Fibroblast of lung (primary cell): ENCODE data around the gene DEPP1. TPM values are rescaled to one million over a fixed set of nuclear protein-coding genes. Genes with fewer than 3 reads are reported as not detected.
A peak's percentile ranks its signal among the peaks of the same experiment; 100 is the strongest.

Source experiments
- DNase-seq, 2 donors: peaks; one replicate each; pipeline versions ENCODE4 v3.0.0 to v3.0.0-alpha.2; 2010; ENCODE audit warnings: low read depth in 2 of 2
- H2AFZ ChIP-seq: 2 replicates; pipeline ENCODE4 v1.5.1; 2012; ENCODE audit warnings: low read length, control low read depth, inconsistent platforms
- H3K27ac ChIP-seq: 2 replicates; pipeline ENCODE4 v1.5.1; 2011; ENCODE audit warnings: low read length, control low read depth; ENCODE audit not compliant: insufficient read depth
- H3K27me3 ChIP-seq: 2 replicates; pipeline ENCODE4 v1.5.1; 2011; ENCODE audit warnings: mild to moderate bottlenecking, low read length; ENCODE audit not compliant: control insufficient read depth, insufficient read depth
- H3K36me3 ChIP-seq: 2 replicates; pipeline ENCODE4 v1.5.1; 2011; ENCODE audit warnings: low read length; ENCODE audit not compliant: control insufficient read depth, insufficient read depth
- H3K4me1 ChIP-seq: 2 replicates; pipeline ENCODE4 v1.5.1; 2011; ENCODE audit warnings: low read length; ENCODE audit not compliant: control insufficient read depth, insufficient read depth; ENCODE audit errors: extremely low read depth
- H3K4me2 ChIP-seq: 2 replicates; pipeline ENCODE4 v1.5.1; 2011; ENCODE audit warnings: low read length, control low read depth; ENCODE audit not compliant: insufficient read depth; ENCODE audit errors: extremely low read depth
- H3K4me3 ChIP-seq, 4 experiments: fragments of 200-600 bp in 1 of 4; sonication (generic) in 1 of 4; replicated peaks in 1 of 4; 2 replicates each; pipeline ENCODE4 v1.5.1; 2011 to 2016; ENCODE audit warnings: low read length in 4 of 4, low read depth in 3 of 4, mild to moderate bottlenecking in 3 of 4, control low read depth in 2 of 4, inconsistent platforms in 1 of 4, mixed read lengths in 1 of 4; ENCODE audit not compliant: insufficient read depth in 1 of 4; ENCODE audit errors: control extremely low read depth in 1 of 4
- H3K79me2 ChIP-seq: 2 replicates; pipeline ENCODE4 v1.5.1; 2012; ENCODE audit warnings: mild to moderate bottlenecking, low read length, inconsistent platforms; ENCODE audit not compliant: control insufficient read depth, insufficient read depth
- H3K9ac ChIP-seq: 2 replicates; pipeline ENCODE4 v1.5.1; 2011; ENCODE audit warnings: mild to moderate bottlenecking, low read length, control low read depth; ENCODE audit not compliant: insufficient read depth
- H3K9me3 ChIP-seq: 2 replicates; pipeline ENCODE4 v1.5.1; 2012; ENCODE audit warnings: low read depth, low read length; ENCODE audit not compliant: control insufficient read depth, insufficient read depth
- H4K20me1 ChIP-seq: 2 replicates; pipeline ENCODE4 v1.5.1; 2011; ENCODE audit warnings: low read length; ENCODE audit not compliant: control insufficient read depth, insufficient read depth; ENCODE audit errors: extremely low read depth
- EZH2 ChIP-seq: IDR thresholded peaks from 2 replicates; pipeline ENCODE4 v1.5.1; 2012; ENCODE audit warnings: low read length, control low read depth, mild to moderate bottlenecking; ENCODE audit errors: missing control alignments
- polyA plus RNA-seq, 2 donors: library from polyadenylated mRNA; depleted of rRNA in 1 of 2; stranded (reverse) in 1 of 2; unstranded in 1 of 2; fragments of >200 nt; gene quantifications; 2 replicates each; pipeline ENCODE4 v1.2.1, GENCODE V29; 2011 to 2012; ENCODE audit warnings: missing spikeins in 1 of 2
- total RNA-seq: library from RNA; depleted of rRNA; stranded (reverse); fragments of >200 nt; gene quantifications from 2 replicates; pipeline ENCODE4 v1.2.1, GENCODE V29; 2014
- TF ChIP-seq, protein P1 (sequence below), 2 donors: IDR thresholded peaks in 1 of 2; conservative IDR thresholded peaks in 1 of 2; 1 replicate in 1 of 2; 2 replicates in 1 of 2; pipeline ENCODE4 v1.5.1; 2011 to 2012; ENCODE audit warnings: low read length in 2 of 2, control low read depth in 1 of 2, inconsistent platforms in 1 of 2, low read depth in 1 of 2, mild to moderate bottlenecking in 1 of 2

The DEPP1 gene
- total and polyA plus RNA-seq, 2 donors (not counting 1 experiment from before 2014, with no cell fraction given) = 30.3 to 120 TPM

DNA sequence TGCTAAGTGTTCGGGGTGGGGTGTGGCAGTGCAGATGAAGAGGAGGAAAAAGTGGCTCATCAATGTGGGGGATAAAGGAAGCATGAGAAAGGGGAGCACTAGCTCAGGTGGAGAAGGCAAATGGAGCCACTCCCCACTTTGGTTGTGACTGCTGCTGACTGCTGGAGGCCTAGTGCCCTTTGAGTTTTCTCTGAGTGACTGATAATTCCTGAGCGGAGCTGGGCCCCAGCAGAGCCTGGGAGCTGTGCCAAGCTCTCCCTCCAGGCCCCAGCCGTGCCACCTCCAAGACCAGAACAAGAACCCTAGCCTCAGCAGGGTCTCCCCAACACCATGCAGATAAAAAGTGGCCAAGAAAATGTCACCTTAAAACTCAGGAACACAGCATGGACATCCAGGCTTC, 28.7 kb downstream of the DEPP1 start:
- H3K36me3 ChIP-seq = no peaks in the 10 kb centered on the region
- H4K20me1 ChIP-seq = no peaks in the 10 kb centered on the region
- no peak for DNase-seq
- no peak overlapping the region for H3K27ac ChIP-seq
- H3K4me1 ChIP-seq = no peaks in the 10 kb centered on the region
- no peaks in the 10 kb centered on the region for H3K9me3 ChIP-seq
- no peaks in the 10 kb centered on the region for H3K79me2 ChIP-seq
- TF ChIP-seq, protein P1, sequence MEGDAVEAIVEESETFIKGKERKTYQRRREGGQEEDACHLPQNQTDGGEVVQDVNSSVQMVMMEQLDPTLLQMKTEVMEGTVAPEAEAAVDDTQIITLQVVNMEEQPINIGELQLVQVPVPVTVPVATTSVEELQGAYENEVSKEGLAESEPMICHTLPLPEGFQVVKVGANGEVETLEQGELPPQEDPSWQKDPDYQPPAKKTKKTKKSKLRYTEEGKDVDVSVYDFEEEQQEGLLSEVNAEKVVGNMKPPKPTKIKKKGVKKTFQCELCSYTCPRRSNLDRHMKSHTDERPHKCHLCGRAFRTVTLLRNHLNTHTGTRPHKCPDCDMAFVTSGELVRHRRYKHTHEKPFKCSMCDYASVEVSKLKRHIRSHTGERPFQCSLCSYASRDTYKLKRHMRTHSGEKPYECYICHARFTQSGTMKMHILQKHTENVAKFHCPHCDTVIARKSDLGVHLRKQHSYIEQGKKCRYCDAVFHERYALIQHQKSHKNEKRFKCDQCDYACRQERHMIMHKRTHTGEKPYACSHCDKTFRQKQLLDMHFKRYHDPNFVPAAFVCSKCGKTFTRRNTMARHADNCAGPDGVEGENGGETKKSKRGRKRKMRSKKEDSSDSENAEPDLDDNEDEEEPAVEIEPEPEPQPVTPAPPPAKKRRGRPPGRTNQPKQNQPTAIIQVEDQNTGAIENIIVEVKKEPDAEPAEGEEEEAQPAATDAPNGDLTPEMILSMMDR (conservative IDR thresholded peaks at IDR 0.05 in 1 of 2, IDR thresholded peaks at IDR 0.05 in 1 of 2; ENCODE audit: low read depth in 1 of 2, low read length in 2 of 2) = no peak
- no peak for TF ChIP-seq EZH2
- no peak overlapping the region for H3K4me3 ChIP-seq
- H2AFZ ChIP-seq = no peak overlapping the region
- H3K9ac ChIP-seq = no peak overlapping the region
- H3K27me3 ChIP-seq = no peaks in the 10 kb centered on the region
- H3K4me2 ChIP-seq = no peak overlapping the region

DNA sequence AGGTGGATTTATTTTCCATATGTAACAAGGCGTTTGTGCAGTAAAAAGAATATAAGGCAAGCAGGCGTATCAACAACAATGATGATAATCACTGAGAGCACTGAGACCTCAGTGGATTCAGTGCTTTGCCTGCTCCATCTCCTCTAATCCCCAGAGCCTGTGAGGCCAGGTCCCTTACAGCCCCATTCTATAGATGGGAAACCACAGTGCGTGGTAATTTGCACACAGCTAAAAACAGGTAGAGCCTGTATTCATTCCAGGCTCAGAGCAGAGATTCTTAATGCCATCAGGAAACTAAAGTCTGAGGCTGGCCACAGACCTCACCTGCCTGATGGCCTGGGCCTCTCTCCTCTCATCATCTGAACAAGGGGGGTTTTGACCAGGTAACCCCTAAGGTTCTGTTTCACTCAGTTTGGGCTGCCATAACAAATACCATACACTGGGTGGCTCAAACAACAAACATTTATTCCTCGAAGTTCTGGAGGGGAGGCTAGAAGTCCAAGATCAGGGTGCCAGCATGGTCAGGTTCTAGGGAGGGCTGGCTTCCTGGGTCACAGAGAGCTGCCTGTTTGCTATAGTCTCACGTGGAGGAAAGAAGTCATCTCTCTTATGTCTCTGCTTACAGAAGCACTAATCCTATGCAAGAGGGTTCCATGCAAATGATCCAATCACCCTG, 29.3 kb downstream of the DEPP1 start:
- TF ChIP-seq, protein P1 (conservative IDR thresholded peaks at IDR 0.05 in 1 of 2, IDR thresholded peaks at IDR 0.05 in 1 of 2; ENCODE audit: low read depth in 1 of 2, low read length in 2 of 2) = peak in 1 of 2 donors; percentile 7
- TF ChIP-seq EZH2 = no peak
- H3K27ac ChIP-seq = no peak overlapping the region
- H3K4me2 ChIP-seq = no peak overlapping the region
- H3K9ac ChIP-seq = no peak overlapping the region
- no peaks in the 10 kb centered on the region for H3K4me1 ChIP-seq
- no peaks in the 10 kb centered on the region for H3K27me3 ChIP-seq
- no peaks in the 10 kb centered on the region for H4K20me1 ChIP-seq
- H3K36me3 ChIP-seq = no peaks in the 10 kb centered on the region
- no peaks in the 10 kb centered on the region for H3K79me2 ChIP-seq
- no peaks in the 10 kb centered on the region for H3K9me3 ChIP-seq
- no peak overlapping the region for H3K4me3 ChIP-seq
- no peak for DNase-seq
- H2AFZ ChIP-seq = no peak overlapping the region

DNA sequence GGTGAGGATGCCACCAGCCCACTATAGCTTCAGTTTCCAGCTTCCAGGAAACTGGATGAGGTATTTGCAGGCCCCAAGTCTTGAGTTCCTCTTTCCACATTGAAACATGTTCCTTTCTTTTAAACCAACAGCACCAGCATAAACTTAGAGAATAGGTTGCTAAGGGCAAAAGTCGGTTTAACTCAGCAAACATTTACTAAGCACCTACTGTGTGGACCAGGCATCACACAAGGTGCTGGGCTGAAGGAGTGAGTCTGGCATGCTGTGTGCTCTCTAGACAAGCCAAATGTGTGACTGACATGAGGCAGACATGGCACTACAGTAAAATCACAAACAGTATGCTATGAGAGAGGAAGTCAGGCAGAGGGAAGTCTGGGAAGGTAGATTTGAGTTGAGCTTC, 30.0 kb downstream of the DEPP1 start:
- no peaks in the 10 kb centered on the region for H3K27me3 ChIP-seq
- no peak overlapping the region for H3K4me2 ChIP-seq
- H3K27ac ChIP-seq = no peak overlapping the region
- no peaks in the 10 kb centered on the region for H3K79me2 ChIP-seq
- no peak for DNase-seq
- H3K4me3 ChIP-seq = no peak overlapping the region
- H4K20me1 ChIP-seq = no peaks in the 10 kb centered on the region
- TF ChIP-seq, protein P1 (conservative IDR thresholded peaks at IDR 0.05 in 1 of 2, IDR thresholded peaks at IDR 0.05 in 1 of 2; ENCODE audit: low read depth in 1 of 2, low read length in 2 of 2) = no peak
- TF ChIP-seq EZH2 = no peak
- H3K36me3 ChIP-seq = no peaks in the 10 kb centered on the region
- H3K9me3 ChIP-seq = no peaks in the 10 kb centered on the region
- H2AFZ ChIP-seq = no peak overlapping the region
- no peak overlapping the region for H3K9ac ChIP-seq
- H3K4me1 ChIP-seq = no peaks in the 10 kb centered on the region
